OCI-LY1 (cell line): ENCODE data around the gene TRAF5.

ENCODE experiments used
- CTCF ChIP-seq: fragments of 200-600 bp; sonication (generic), shearing (Covaris generic); IDR thresholded peaks from 2 replicates; pipeline ENCODE4 v1.5.1; 2017; ENCODE audit warnings: mild to moderate bottlenecking, antibody characterized with exemption, low read length, moderate library complexity, mixed read lengths
- EZH2 ChIP-seq: fragments of 200-600 bp; sonication (generic), shearing (Covaris generic); IDR thresholded peaks from 2 replicates; pipeline ENCODE4 v1.8.0; 2017; ENCODE audit warnings: borderline replicate concordance, mixed run types, mild to moderate bottlenecking, antibody characterized with exemption, low read length, moderate library complexity, mixed read lengths

- TF ChIP-seq CTCF (no peak), EZH2 (no peak)
Measured at GRCh38 chr1:211334986-211335385, 8.4 kb downstream of the TRAF5 start.
